AG04449 (cell line): ENCODE measurements around the gene EML1.
A peak's percentile ranks its signal among the peaks of the same experiment; 100 is the strongest.
"Not testable (repeated sequence)": the region's sequence is repeated elsewhere in the genome, so short reads cannot be mapped to it uniquely, and the experiment has no call there.

ENCODE experiments used
- CTCF ChIA-PET: fragments of 350-600 bp; formaldehyde crosslinking; extraction: SDS; loops from one replicate; lab custom pipeline; 2021; ENCODE audit warnings: antibody characterized with exemption; lab: Yijun Ruan, JAX
- POLR2A ChIA-PET: fragments of 400-600, 350-600 bp; formaldehyde crosslinking; extraction: SDS; loops from one replicate; lab custom pipeline; 2020; ENCODE audit warnings: antibody characterized with exemption, inconsistent platforms; lab: Yijun Ruan, JAX
- DNase-seq: peaks from one replicate; pipeline ENCODE4 v3.0.0-alpha.2; 2010; ENCODE audit warnings: low read depth, low spot score
- H3K4me3 ChIP-seq: 2 replicates; pipeline ENCODE4 v1.5.1; 2011; ENCODE audit warnings: low read depth, mild to moderate bottlenecking, control low read depth, low read length
- CTCF ChIP-seq: IDR thresholded peaks from one replicate; pipeline ENCODE4 v1.5.1; 2011; ENCODE audit warnings: mild to moderate bottlenecking, moderate library complexity, low read length, control low read depth, inconsistent platforms; ENCODE audit not compliant: insufficient read depth; ENCODE audit errors: missing control alignments

Gene EML1

GRCh38 chr14:99943620-99944019, 150.4 kb downstream of the EML1 start:
- CTCF ChIA-PET = no interaction called here
- POLR2A ChIA-PET = no interaction called here
- DNase-seq = no peak

GRCh38 chr14:99944241-99944651, 151.0 kb downstream of the EML1 start:
- no peak for TF ChIP-seq CTCF
- ChIA-PET POLR2A (no interaction called here), CTCF (interaction anchor here (1.7 to 3.9 kb wide), 2 partner anchors 7 to 21 kb away, joined by 4 to 34 read pairs; no protein-coding TSS in a partner anchor)
- DNase-seq = no peak
- no peak overlapping the region for H3K4me3 ChIP-seq

More at GRCh38 chr14:99943620-99944019, 150.4 kb downstream of the EML1 start:
- H3K4me3 ChIP-seq = no peak overlapping the region
- TF ChIP-seq CTCF = no peak

- TF ChIP-seq CTCF = no peak
- no peak overlapping the region for H3K4me3 ChIP-seq
- no peak for DNase-seq
- POLR2A ChIA-PET = interaction anchor here (0.7 kb wide), 1 partner anchor 23 kb away, joined by 4 read pairs; no protein-coding TSS in a partner anchor
- CTCF ChIA-PET = interaction anchor here (0.9 to 4.4 kb wide), 23 partner anchors 9 to 332 kb away, joined by 3 to 34 read pairs (median 6); no protein-coding TSS in a partner anchor
These were observed 152.8 kb downstream of the EML1 start for GRCh38 chr14:99945732-99946651.

GRCh38 chr14:99946652-99947489, 153.7 kb downstream of the EML1 start:
- peak; percentile 89 for TF ChIP-seq CTCF
- no peak overlapping the region; the same call in 1 of the 2 replicates for H3K4me3 ChIP-seq
- CTCF ChIA-PET = interaction anchor here (0.6 to 4.4 kb wide), 37 partner anchors 8 to 485 kb away, joined by 3 to 34 read pairs (median 5); no protein-coding TSS in a partner anchor
- POLR2A ChIA-PET = interaction anchor here (0.7 kb wide), 1 partner anchor 22 kb away, joined by 4 read pairs; no protein-coding TSS in a partner anchor
- no peak for DNase-seq

GRCh38 chr14:99947695-99948094, 154.5 kb downstream of the EML1 start:
- DNase-seq = no peak
- ChIA-PET POLR2A (no interaction called here), CTCF (interaction anchor here (0.7 to 4.4 kb wide), 24 partner anchors 7 to 271 kb away, joined by 3 to 34 read pairs (median 7); no protein-coding TSS in a partner anchor)
- H3K4me3 ChIP-seq = no peak overlapping the region
- TF ChIP-seq CTCF = no peak

- H3K4me3 ChIP-seq, POLR2A ChIA-PET, DNase-seq: not testable (repeated sequence)
- CTCF ChIA-PET = interaction anchor here (1.0 to 4.4 kb wide), 5 partner anchors 9 to 50 kb away, joined by 4 to 25 read pairs (median 12); no protein-coding TSS in a partner anchor
These were observed 156.0 kb downstream of the EML1 start for GRCh38 chr14:99949011-99949732.
